SK-N-SH (cell line): Measurements from ENCODE around the gene GIN1. TPM values are rescaled to one million over a fixed set of nuclear protein-coding genes. Genes with fewer than 3 reads are reported as not detected.

Source experiments
- CTCF ChIA-PET: fragments of 300-600, 350-600 bp; formaldehyde crosslinking; extraction: SDS; loops from one replicate; lab custom pipeline; 2021; lab: Yijun Ruan, JAX
- POLR2A ChIA-PET: fragments of 350-600 bp; sonication (Branson Sonifier 250); formaldehyde crosslinking; extraction: SDS; loops from one replicate; lab custom pipeline; 2020; ENCODE audit warnings: antibody characterized with exemption, inconsistent platforms; lab: Yijun Ruan, JAX
- DNase-seq: peaks from one replicate; pipeline ENCODE4 v3.0.0; 2012
- H2AFZ ChIP-seq: fragments of 200-600 bp; sonication (generic); 2 replicates; pipeline ENCODE4 v1.8.1; 2016; ENCODE audit warnings: antibody characterized with exemption, mild to moderate bottlenecking, low read depth
- H3F3A ChIP-seq: fragments of 200-600 bp; sonication (generic); replicated peaks from 2 replicates; pipeline ENCODE3; 2016; ENCODE audit warnings: antibody characterized with exemption, mild to moderate bottlenecking; ENCODE audit not compliant: insufficient read depth
- H3K27ac ChIP-seq, 2 experiments: fragments of 200-500 bp in 1 of 2; fragments of 200-600 bp in 1 of 2; sonication (Bioruptor generic) in 1 of 2; sonication (generic), shearing (Covaris generic) in 1 of 2; 2 replicates each; pipeline versions ENCODE4 v1.5.1 to v1.6.1; 2014 to 2016; ENCODE audit warnings: low read depth in 2 of 2, inconsistent platforms in 1 of 2, low read length in 1 of 2, mild to moderate bottlenecking in 1 of 2, mixed read lengths in 1 of 2
- H3K27me3 ChIP-seq: fragments of 200-600 bp; sonication (generic), shearing (Covaris generic); 2 replicates; pipeline ENCODE4 v1.6.1; 2016; ENCODE audit warnings: mixed run types; ENCODE audit not compliant: insufficient read depth
- H3K36me3 ChIP-seq, 2 experiments: fragments of 200-500 bp in 1 of 2; fragments of 200-600 bp in 1 of 2; sonication (Bioruptor generic) in 1 of 2; sonication (generic) in 1 of 2; replicated peaks in 1 of 2; 2 replicates each; pipeline versions ENCODE3 to v1.5.1; 2014 to 2016; ENCODE audit warnings: low read length in 1 of 2, mild to moderate bottlenecking in 1 of 2; ENCODE audit not compliant: insufficient read depth in 2 of 2, control insufficient read depth in 1 of 2
- H3K4me1 ChIP-seq, 2 experiments: fragments of 200-500 bp in 1 of 2; fragments of 200-600 bp in 1 of 2; sonication (Bioruptor generic) in 1 of 2; sonication (generic), shearing (Covaris generic) in 1 of 2; 2 replicates each; pipeline versions ENCODE4 v1.5.1 to v1.6.1; 2014 to 2016; ENCODE audit warnings: low read depth in 1 of 2, low read length in 1 of 2, mixed run types in 1 of 2; ENCODE audit not compliant: insufficient read depth in 2 of 2, control insufficient read depth in 1 of 2
- H3K4me2 ChIP-seq: fragments of 200-600 bp; sonication (generic), shearing (Covaris generic); 2 replicates; pipeline ENCODE4 v1.6.1; 2017; ENCODE audit warnings: mixed run types
- H3K4me3 ChIP-seq, 2 experiments: fragments of 200-500 bp in 1 of 2; fragments of 200-600 bp in 1 of 2; sonication (Bioruptor generic) in 1 of 2; sonication (generic), shearing (Covaris generic) in 1 of 2; 2 replicates each; pipeline versions ENCODE4 v1.5.1 to v1.8.1; 2014 to 2016; ENCODE audit warnings: low read depth in 2 of 2, inconsistent platforms in 1 of 2, low read length in 1 of 2, mild to moderate bottlenecking in 1 of 2, mixed read lengths in 1 of 2, moderate library complexity in 1 of 2
- H3K79me2 ChIP-seq: fragments of 200-600 bp; sonication (generic); 2 replicates; pipeline ENCODE4 v1.8.1; 2017; ENCODE audit warnings: mild to moderate bottlenecking; ENCODE audit not compliant: insufficient read depth
- H3K9ac ChIP-seq: fragments of 200-600 bp; sonication (generic); 2 replicates; pipeline ENCODE4 v1.6.1; 2017; ENCODE audit warnings: mixed run types
- H3K9me2 ChIP-seq: fragments of 200-600 bp; sonication (generic); 2 replicates; pipeline ENCODE4 v1.6.1; 2017; ENCODE audit warnings: mixed run types
- H3K9me3 ChIP-seq: fragments of 200-600 bp; sonication (generic); 2 replicates; pipeline ENCODE4 v1.6.1; 2017; ENCODE audit warnings: mixed run types, mild to moderate bottlenecking, moderate library complexity
- H4K20me1 ChIP-seq: fragments of 200-600 bp; sonication (generic); 2 replicates; pipeline ENCODE4 v1.6.1; 2017; ENCODE audit warnings: mild to moderate bottlenecking, mixed run types; ENCODE audit not compliant: insufficient read depth
- CHD2 ChIP-seq: fragments of 150-350 bp; IDR thresholded peaks from 2 replicates; pipeline ENCODE4 v1.6.1; 2018; ENCODE audit warnings: low read length; ENCODE audit not compliant: partially characterized antibody
- FOSL2 ChIP-seq: IDR thresholded peaks from 2 replicates; pipeline ENCODE4 v1.4.0; 2012; ENCODE audit warnings: low read depth, mild to moderate bottlenecking, moderate library complexity, borderline replicate concordance
- FOXM1 ChIP-seq: IDR thresholded peaks from 2 replicates; pipeline ENCODE4 v1.4.0; 2012; ENCODE audit warnings: low read depth, mild to moderate bottlenecking
- GABPA ChIP-seq: IDR thresholded peaks from 2 replicates; pipeline ENCODE4 v1.4.0; 2012; ENCODE audit warnings: low read depth, mild to moderate bottlenecking
- GATA2 ChIP-seq: sonication (generic); formaldehyde crosslinking; IDR thresholded peaks from 2 replicates; pipeline ENCODE4 v1.5.0; 2020; ENCODE audit warnings: mild to moderate bottlenecking, missing genetic modification reagents
- JUND ChIP-seq: IDR thresholded peaks from 2 replicates; pipeline ENCODE4 v1.4.0; 2012
- NFIC ChIP-seq: IDR thresholded peaks from 2 replicates; pipeline ENCODE4 v1.4.0; 2012; ENCODE audit warnings: borderline replicate concordance
- POLR2AphosphoS5 ChIP-seq: IDR thresholded peaks from 2 replicates; pipeline ENCODE4 v1.6.1; 2012; ENCODE audit warnings: low read depth, low read length
- RAD21 ChIP-seq: IDR thresholded peaks from 2 replicates; pipeline ENCODE4 v1.6.1; 2012; ENCODE audit warnings: mild to moderate bottlenecking, low read length
- RCOR1 ChIP-seq: fragments of 150-350 bp; IDR thresholded peaks from 2 replicates; pipeline ENCODE4 v1.6.1; 2017; ENCODE audit warnings: antibody characterized with exemption, low read length
- RFX5 ChIP-seq: IDR thresholded peaks from 2 replicates; pipeline ENCODE4 v1.6.1; 2012; ENCODE audit warnings: mild to moderate bottlenecking, improper control_type of control experiment, low read length
- RXRA ChIP-seq: IDR thresholded peaks from 2 replicates; pipeline ENCODE4 v1.4.0; 2012; ENCODE audit warnings: low read depth, mild to moderate bottlenecking, borderline replicate concordance
- SMC3 ChIP-seq: IDR thresholded peaks from 2 replicates; pipeline ENCODE4 v1.6.1; 2012; ENCODE audit warnings: low read depth, low read length, improper control_type of control experiment
- TEAD4 ChIP-seq: IDR thresholded peaks from 2 replicates; pipeline ENCODE4 v1.4.0; 2012; ENCODE audit warnings: mild to moderate bottlenecking, borderline replicate concordance; ENCODE audit not compliant: insufficient read depth
- WGBS: methylation state at CpG from one replicate; pipeline ENCODE4 v1.1.6; 2017; ENCODE audit warnings: low lambda C conversion rate; 5-methylcytosine and 5-hydroxymethylcytosine counted together
- polyA plus RNA-seq, 3 experiments: library from polyadenylated mRNA; depleted of rRNA; stranded (reverse); fragments of >200 nt; gene quantifications; 2 replicates each; pipeline ENCODE4 v1.2.3, GENCODE V29; 2012
- TF ChIP-seq, protein P1 (sequence below): IDR thresholded peaks from 2 replicates; pipeline ENCODE4 v1.4.0; 2012; ENCODE audit warnings: low read depth, borderline replicate concordance
- TF ChIP-seq, protein P2 (sequence below): fragments of 200-600 bp; sonication (generic); IDR thresholded peaks from 2 replicates; pipeline ENCODE4 v1.6.1; 2017; ENCODE audit warnings: antibody characterized with exemption, mild to moderate bottlenecking, moderate library complexity
- TF ChIP-seq, protein P3 (sequence below): IDR thresholded peaks from 2 replicates; pipeline ENCODE4 v1.4.0; 2012; ENCODE audit warnings: low read depth
- TF ChIP-seq, protein P4 (sequence below): IDR thresholded peaks from 2 replicates; pipeline ENCODE4 v1.6.1; 2012; ENCODE audit warnings: mild to moderate bottlenecking, low read depth, low read length, moderate library complexity
- TF ChIP-seq, protein P5 (sequence below): IDR thresholded peaks from 2 replicates; pipeline ENCODE4 v1.4.0; 2012; ENCODE audit warnings: low read depth, borderline replicate concordance

The GIN1 gene
- polyA plus RNA-seq, 1 of the 3 experiments (the other 2 are of a cell fraction), result 1.3 TPM

DNA sequence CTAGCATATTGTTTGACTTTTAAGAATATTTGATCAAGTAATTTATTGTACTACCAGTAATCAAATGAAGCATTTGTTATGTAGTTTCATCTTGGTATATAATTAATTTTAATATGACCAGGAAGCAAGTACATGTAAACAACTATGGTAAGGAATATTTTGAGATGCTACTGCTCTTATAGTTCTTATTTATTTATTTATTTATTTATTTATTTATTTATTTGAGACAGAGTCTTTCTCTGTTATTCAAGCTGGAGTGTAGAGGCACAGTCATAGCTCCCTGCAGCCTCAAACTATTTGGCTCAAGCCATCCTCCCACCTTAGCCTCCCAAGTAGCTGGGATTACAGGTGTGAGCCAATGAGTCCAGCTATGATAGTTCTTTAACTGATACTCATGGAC, 8.3 kb upstream of the GIN1 start:
- no peaks in the 10 kb centered on the region for H3K9me3 ChIP-seq
- POLR2A ChIA-PET, result no interaction called here
- DNase-seq, result no peak
- peaks cover 11 to 44% of the 10 kb centered on the region in 2 experiments for H3K36me3 ChIP-seq
- no peak overlapping the region for H3K4me2 ChIP-seq
- no peak overlapping the region for H3K27ac ChIP-seq
- CTCF ChIA-PET, result interaction anchor here (1.2 kb wide), 1 partner anchor 11 kb away, joined by 3 read pairs; no protein-coding TSS in a partner anchor
- H3K79me2 ChIP-seq, result peaks cover 62% of the 10 kb centered on the region
- no peaks in the 10 kb centered on the region; a peak in 1 of 4 replicates for H3K4me1 ChIP-seq
- H3K27me3 ChIP-seq, result no peaks in the 10 kb centered on the region
- H2AFZ ChIP-seq, result no peak overlapping the region
- H4K20me1 ChIP-seq, result no peaks in the 10 kb centered on the region
- peaks cover 7% of the 10 kb centered on the region; the same call in 1 of the 2 replicates for H3K9me2 ChIP-seq
- TF ChIP-seq POLR2AphosphoS5, result no peak
- TF ChIP-seq CHD2, result no peak
- TF ChIP-seq GATA2 (CRISPR knock-in tag), result no peak
- TF ChIP-seq, protein P1, sequence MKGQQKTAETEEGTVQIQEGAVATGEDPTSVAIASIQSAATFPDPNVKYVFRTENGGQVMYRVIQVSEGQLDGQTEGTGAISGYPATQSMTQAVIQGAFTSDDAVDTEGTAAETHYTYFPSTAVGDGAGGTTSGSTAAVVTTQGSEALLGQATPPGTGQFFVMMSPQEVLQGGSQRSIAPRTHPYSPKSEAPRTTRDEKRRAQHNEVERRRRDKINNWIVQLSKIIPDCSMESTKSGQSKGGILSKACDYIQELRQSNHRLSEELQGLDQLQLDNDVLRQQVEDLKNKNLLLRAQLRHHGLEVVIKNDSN, result no peak
- no peak for TF ChIP-seq FOXM1
- no peak for TF ChIP-seq FOSL2
- no peak for TF ChIP-seq SMC3
- no peak for TF ChIP-seq NFIC
- TF ChIP-seq, protein P2, sequence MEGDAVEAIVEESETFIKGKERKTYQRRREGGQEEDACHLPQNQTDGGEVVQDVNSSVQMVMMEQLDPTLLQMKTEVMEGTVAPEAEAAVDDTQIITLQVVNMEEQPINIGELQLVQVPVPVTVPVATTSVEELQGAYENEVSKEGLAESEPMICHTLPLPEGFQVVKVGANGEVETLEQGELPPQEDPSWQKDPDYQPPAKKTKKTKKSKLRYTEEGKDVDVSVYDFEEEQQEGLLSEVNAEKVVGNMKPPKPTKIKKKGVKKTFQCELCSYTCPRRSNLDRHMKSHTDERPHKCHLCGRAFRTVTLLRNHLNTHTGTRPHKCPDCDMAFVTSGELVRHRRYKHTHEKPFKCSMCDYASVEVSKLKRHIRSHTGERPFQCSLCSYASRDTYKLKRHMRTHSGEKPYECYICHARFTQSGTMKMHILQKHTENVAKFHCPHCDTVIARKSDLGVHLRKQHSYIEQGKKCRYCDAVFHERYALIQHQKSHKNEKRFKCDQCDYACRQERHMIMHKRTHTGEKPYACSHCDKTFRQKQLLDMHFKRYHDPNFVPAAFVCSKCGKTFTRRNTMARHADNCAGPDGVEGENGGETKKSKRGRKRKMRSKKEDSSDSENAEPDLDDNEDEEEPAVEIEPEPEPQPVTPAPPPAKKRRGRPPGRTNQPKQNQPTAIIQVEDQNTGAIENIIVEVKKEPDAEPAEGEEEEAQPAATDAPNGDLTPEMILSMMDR, result no peak
- no peak for TF ChIP-seq RXRA
- TF ChIP-seq, protein P3, sequence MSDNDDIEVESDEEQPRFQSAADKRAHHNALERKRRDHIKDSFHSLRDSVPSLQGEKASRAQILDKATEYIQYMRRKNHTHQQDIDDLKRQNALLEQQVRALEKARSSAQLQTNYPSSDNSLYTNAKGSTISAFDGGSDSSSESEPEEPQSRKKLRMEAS, result no peak
- no peak for TF ChIP-seq GABPA
- no peak for TF ChIP-seq JUND
- no peak for TF ChIP-seq RAD21
- no peak for TF ChIP-seq RCOR1
- peaks cover 7% of the 10 kb centered on the region for H3F3A ChIP-seq
- no peak overlapping the region for H3K4me3 ChIP-seq
- H3K9ac ChIP-seq, result no peak overlapping the region

DNA sequence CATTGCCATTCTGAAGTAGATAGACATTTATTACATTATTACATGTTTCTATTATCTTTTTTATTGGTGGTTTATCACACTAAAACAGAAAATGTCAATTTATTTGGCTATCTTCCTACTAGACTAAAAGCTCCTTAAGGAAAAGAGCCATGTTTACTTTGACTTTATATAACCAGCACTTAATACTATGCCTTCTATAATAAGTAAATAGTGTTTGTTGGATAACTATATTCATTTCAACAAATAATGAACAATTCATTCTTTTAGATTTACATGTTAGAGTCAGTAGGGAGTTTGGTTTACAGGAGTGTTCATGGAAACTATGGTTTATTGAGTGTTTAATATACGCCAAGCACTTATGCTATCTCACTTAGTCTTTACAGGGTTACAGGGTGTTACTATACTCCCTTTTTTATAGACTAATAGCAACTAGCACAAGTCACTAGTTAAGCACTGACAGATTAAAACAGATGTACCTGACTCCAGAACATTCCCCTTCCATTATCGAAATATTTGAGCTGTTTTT, 7.4 kb upstream of the GIN1 start:
- H3K4me2 ChIP-seq, result no peak overlapping the region
- no peak for DNase-seq
- H3K9me3 ChIP-seq, result no peaks in the 10 kb centered on the region
- WGBS, result 96% methylated on average over 2 of the region's 2 CpGs
- no peak overlapping the region for H3K9ac ChIP-seq
- no peak overlapping the region for H3K4me3 ChIP-seq
- peaks cover 0 to 2% of the 10 kb centered on the region in 2 experiments; a peak in 2 of 4 replicates for H3K4me1 ChIP-seq
- ChIA-PET CTCF (interaction anchor here (1.0 kb wide), 1 partner anchor 12 kb away, joined by 4 read pairs; no protein-coding TSS in a partner anchor), POLR2A (no interaction called here)
- no peak overlapping the region for H3K27ac ChIP-seq
- H3K27me3 ChIP-seq, result no peaks in the 10 kb centered on the region
- no peaks in the 10 kb centered on the region for H3F3A ChIP-seq
- H2AFZ ChIP-seq, result no peak overlapping the region
- peaks cover 70% of the 10 kb centered on the region for H3K79me2 ChIP-seq
- peaks cover 7% of the 10 kb centered on the region; the same call in 1 of the 2 replicates for H3K9me2 ChIP-seq
- H4K20me1 ChIP-seq, result no peaks in the 10 kb centered on the region
- peaks cover 16 to 45% of the 10 kb centered on the region in 2 experiments for H3K36me3 ChIP-seq
- no peak for TF ChIP-seq RCOR1
- no peak for TF ChIP-seq RFX5
- no peak for TF ChIP-seq POLR2AphosphoS5
- no peak for TF ChIP-seq JUND
- TF ChIP-seq RXRA, result no peak
- TF ChIP-seq RAD21, result no peak
- TF ChIP-seq, protein P4, sequence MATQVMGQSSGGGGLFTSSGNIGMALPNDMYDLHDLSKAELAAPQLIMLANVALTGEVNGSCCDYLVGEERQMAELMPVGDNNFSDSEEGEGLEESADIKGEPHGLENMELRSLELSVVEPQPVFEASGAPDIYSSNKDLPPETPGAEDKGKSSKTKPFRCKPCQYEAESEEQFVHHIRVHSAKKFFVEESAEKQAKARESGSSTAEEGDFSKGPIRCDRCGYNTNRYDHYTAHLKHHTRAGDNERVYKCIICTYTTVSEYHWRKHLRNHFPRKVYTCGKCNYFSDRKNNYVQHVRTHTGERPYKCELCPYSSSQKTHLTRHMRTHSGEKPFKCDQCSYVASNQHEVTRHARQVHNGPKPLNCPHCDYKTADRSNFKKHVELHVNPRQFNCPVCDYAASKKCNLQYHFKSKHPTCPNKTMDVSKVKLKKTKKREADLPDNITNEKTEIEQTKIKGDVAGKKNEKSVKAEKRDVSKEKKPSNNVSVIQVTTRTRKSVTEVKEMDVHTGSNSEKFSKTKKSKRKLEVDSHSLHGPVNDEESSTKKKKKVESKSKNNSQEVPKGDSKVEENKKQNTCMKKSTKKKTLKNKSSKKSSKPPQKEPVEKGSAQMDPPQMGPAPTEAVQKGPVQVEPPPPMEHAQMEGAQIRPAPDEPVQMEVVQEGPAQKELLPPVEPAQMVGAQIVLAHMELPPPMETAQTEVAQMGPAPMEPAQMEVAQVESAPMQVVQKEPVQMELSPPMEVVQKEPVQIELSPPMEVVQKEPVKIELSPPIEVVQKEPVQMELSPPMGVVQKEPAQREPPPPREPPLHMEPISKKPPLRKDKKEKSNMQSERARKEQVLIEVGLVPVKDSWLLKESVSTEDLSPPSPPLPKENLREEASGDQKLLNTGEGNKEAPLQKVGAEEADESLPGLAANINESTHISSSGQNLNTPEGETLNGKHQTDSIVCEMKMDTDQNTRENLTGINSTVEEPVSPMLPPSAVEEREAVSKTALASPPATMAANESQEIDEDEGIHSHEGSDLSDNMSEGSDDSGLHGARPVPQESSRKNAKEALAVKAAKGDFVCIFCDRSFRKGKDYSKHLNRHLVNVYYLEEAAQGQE, result no peak
- TF ChIP-seq TEAD4, result no peak
- TF ChIP-seq FOSL2, result no peak
- TF ChIP-seq CHD2, result no peak
- TF ChIP-seq, protein P5, sequence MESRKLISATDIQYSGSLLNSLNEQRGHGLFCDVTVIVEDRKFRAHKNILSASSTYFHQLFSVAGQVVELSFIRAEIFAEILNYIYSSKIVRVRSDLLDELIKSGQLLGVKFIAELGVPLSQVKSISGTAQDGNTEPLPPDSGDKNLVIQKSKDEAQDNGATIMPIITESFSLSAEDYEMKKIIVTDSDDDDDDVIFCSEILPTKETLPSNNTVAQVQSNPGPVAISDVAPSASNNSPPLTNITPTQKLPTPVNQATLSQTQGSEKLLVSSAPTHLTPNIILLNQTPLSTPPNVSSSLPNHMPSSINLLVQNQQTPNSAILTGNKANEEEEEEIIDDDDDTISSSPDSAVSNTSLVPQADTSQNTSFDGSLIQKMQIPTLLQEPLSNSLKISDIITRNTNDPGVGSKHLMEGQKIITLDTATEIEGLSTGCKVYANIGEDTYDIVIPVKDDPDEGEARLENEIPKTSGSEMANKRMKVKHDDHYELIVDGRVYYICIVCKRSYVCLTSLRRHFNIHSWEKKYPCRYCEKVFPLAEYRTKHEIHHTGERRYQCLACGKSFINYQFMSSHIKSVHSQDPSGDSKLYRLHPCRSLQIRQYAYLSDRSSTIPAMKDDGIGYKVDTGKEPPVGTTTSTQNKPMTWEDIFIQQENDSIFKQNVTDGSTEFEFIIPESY, result no peak
